OCI-LY3 (cell line): ENCODE results near the gene CADM2.

Experiments
- EZH2phosphoT487 ChIP-seq: fragments of 200-600 bp; shearing (Covaris generic); IDR thresholded peaks from 2 replicates; pipeline ENCODE4 v1.6.1; 2018; ENCODE audit warnings: antibody characterized with exemption, mixed run types, low read depth
- TF ChIP-seq, protein P1 (sequence below): fragments of 200-600, 300-600 bp; sonication (generic); IDR thresholded peaks from 2 replicates; pipeline ENCODE4 v1.5.1; 2014; ENCODE audit warnings: antibody characterized with exemption, low read length, low read depth

DNA sequence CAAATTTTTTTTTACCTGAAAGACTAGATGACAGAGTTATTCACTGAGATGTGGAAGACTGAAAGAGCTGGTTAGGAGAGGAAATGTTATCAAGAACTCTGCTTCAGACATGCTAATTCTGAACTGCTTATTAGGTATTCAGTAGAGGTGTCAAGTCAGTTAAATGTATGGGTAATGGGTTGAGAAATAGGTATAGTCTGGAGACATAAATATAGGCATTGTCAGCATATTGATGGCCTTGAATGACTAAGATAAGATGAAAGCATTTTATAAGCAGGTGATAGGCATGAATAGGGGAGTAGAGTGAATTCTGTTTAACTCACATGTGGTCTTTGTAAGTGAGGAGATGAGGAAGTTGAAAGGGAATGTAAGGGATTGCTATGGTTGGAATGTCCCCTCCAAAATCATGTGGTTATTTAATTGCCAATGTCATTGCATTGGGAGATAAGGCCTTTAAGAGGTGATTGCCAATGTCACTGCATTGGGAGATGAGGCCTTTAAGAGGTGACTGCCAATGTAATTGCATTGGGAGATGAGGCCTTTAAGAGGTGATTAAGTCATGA, 904.2 kb downstream of the CADM2 start:
- TF ChIP-seq, protein P1, sequence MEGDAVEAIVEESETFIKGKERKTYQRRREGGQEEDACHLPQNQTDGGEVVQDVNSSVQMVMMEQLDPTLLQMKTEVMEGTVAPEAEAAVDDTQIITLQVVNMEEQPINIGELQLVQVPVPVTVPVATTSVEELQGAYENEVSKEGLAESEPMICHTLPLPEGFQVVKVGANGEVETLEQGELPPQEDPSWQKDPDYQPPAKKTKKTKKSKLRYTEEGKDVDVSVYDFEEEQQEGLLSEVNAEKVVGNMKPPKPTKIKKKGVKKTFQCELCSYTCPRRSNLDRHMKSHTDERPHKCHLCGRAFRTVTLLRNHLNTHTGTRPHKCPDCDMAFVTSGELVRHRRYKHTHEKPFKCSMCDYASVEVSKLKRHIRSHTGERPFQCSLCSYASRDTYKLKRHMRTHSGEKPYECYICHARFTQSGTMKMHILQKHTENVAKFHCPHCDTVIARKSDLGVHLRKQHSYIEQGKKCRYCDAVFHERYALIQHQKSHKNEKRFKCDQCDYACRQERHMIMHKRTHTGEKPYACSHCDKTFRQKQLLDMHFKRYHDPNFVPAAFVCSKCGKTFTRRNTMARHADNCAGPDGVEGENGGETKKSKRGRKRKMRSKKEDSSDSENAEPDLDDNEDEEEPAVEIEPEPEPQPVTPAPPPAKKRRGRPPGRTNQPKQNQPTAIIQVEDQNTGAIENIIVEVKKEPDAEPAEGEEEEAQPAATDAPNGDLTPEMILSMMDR: no peak
- no peak for TF ChIP-seq EZH2phosphoT487
